K562 (cell line): ENCODE results near the gene UBE2H. TPM values are rescaled to one million over a fixed set of nuclear protein-coding genes. Genes with fewer than 3 reads are reported as not detected.

Source experiments
- ATF3 ChIP-seq, 2 experiments: fragments of 450-650 bp in 1 of 2; sonication (generic) in 1 of 2; formaldehyde crosslinking in 1 of 2; IDR thresholded peaks in 1 of 2; conservative IDR thresholded peaks in 1 of 2; 2 replicates each; pipeline versions ENCODE4 v1.6.1 to v1.8.1; 2016 to 2023; ENCODE audit warnings: mild to moderate bottlenecking in 2 of 2, moderate library complexity in 2 of 2, inconsistent platforms in 1 of 2, missing genetic modification reagents in 1 of 2
- JUND ChIP-seq, 2 experiments: IDR thresholded peaks; 2 replicates in 1 of 2; 3 replicates in 1 of 2; pipeline ENCODE4 v1.6.1; 2011; ENCODE audit warnings: borderline replicate concordance in 2 of 2, low read depth in 2 of 2, low read length in 2 of 2, improper control_type of control experiment in 1 of 2, missing biosample characterization in 1 of 2, missing genetic modification characterization in 1 of 2, missing genetic modification reagents in 1 of 2
- NR2C1 ChIP-seq, 2 experiments: fragments of 450-650 bp; IDR thresholded peaks; 2 replicates each; pipeline ENCODE4 v1.6.1; 2017; ENCODE audit warnings: mild to moderate bottlenecking in 2 of 2, antibody characterized with exemption in 1 of 2, inconsistent platforms in 1 of 2, missing compliant biosample characterization in 1 of 2, missing genetic modification characterization in 1 of 2
- REST ChIP-seq, 2 experiments: fragments of 450-650 bp; formaldehyde crosslinking in 1 of 2; IDR thresholded peaks; 2 replicates each; pipeline versions ENCODE4 v1.4.0 to v1.6.1; 2014 to 2020; ENCODE audit warnings: mild to moderate bottlenecking in 2 of 2, borderline replicate concordance in 1 of 2, low read depth in 1 of 2
- TEAD4 ChIP-seq, 2 experiments: sonication (generic) in 1 of 2; formaldehyde crosslinking in 1 of 2; IDR thresholded peaks; 2 replicates each; pipeline versions ENCODE4 v1.6.1 to v1.8.0; 2012 to 2022; ENCODE audit warnings: borderline replicate concordance in 1 of 2, inconsistent platforms in 1 of 2, low read length in 1 of 2, mild to moderate bottlenecking in 1 of 2, missing genetic modification reagents in 1 of 2
- YY1 ChIP-seq, 3 experiments: IDR thresholded peaks; 2 replicates each; pipeline ENCODE4 v1.6.1; 2011; ENCODE audit warnings: low read length in 2 of 3, mild to moderate bottlenecking in 2 of 3, moderate library complexity in 2 of 3, borderline replicate concordance in 1 of 3, control low read depth in 1 of 3, low read depth in 1 of 3; ENCODE audit not compliant: insufficient read depth in 3 of 3, insufficient replicate concordance in 2 of 3, control insufficient read depth in 1 of 3, insufficient read length in 1 of 3; ENCODE audit errors: extremely low read depth in 1 of 3
- ZKSCAN8 ChIP-seq: fragments of 200-800 bp; sonication (Bioruptor generic); IDR thresholded peaks from 2 replicates; pipeline ENCODE4 v1.6.1; 2016; ENCODE audit warnings: missing genetic modification characterization, missing compliant biosample characterization
- ZNF398 ChIP-seq: fragments of 250-450 bp; sonication (Bioruptor Pico); IDR thresholded peaks from 2 replicates; pipeline ENCODE4 v1.8.0; 2021; ENCODE audit warnings: moderate library complexity, mild to moderate bottlenecking, inconsistent platforms
- ZNF512 ChIP-seq: IDR thresholded peaks from 2 replicates; pipeline ENCODE4 v1.6.1; 2016; ENCODE audit warnings: missing genetic modification characterization, missing compliant biosample characterization
- polyA plus RNA-seq, 8 experiments: library from polyadenylated mRNA; depleted of rRNA in 4 of 8; stranded (reverse) in 5 of 8; unstranded in 3 of 8; fragments of >200 nt; fragmentation: Nextera tagmentation in 2 of 8; fragmentation: Illumina TruSeq in 1 of 8; extraction: Ambion mirVana in 2 of 8; extraction: Trizol in 1 of 8; gene quantifications; 2 replicates each; pipeline versions ENCODE4 v1.2.1 to v1.2.3, GENCODE V29; 2011 to 2014; ENCODE audit warnings: inconsistent platforms in 1 of 8, missing spikeins in 1 of 8
- total RNA-seq, 7 experiments: library from RNA; depleted of rRNA in 6 of 7; stranded (reverse); fragments of >200 nt in 6 of 7; fragmentation: Illumina TruSeq in 2 of 7; extraction: Trizol in 2 of 7; gene quantifications; 2 replicates each; pipeline versions ENCODE4 v1.2.1 to v1.2.3, GENCODE V29; 2011 to 2021; ENCODE audit warnings: low replicate concordance in 1 of 7

The UBE2H gene
- total and polyA plus RNA-seq, 9 of the 15 experiments (the other 6 are each of a cell fraction or from before 2014, with no cell fraction given): 6.3 to 33.0 (median 13.3) TPM

GRCh38 chr7:129831424-129832058 is 121.2 kb downstream of the UBE2H start (continued):
- TF ChIP-seq ZNF512: no peak
- peak; percentile 60; the same call in 1 of the 2 replicates for TF ChIP-seq ZKSCAN8
- peak; percentile 36; the same call in 1 of the 2 replicates for TF ChIP-seq REST (IDR thresholded peaks at IDR 0.05; ENCODE audit: borderline replicate concordance)
- TF ChIP-seq REST (CRISPR knock-in tag; IDR thresholded peaks at IDR 0.05; ENCODE audit: low read depth): no peak
- no peak for TF ChIP-seq NR2C1 (IDR thresholded peaks at IDR 0.05)
- peak; percentile 76 for TF ChIP-seq NR2C1 (tag; IDR thresholded peaks at IDR 0.05)
- no peak for TF ChIP-seq ZNF398
- TF ChIP-seq ATF3 (IDR thresholded peaks at IDR 0.05): peak; percentile 97
- no peak for TF ChIP-seq ATF3 (CRISPR knock-in tag; conservative IDR thresholded peaks at IDR 0.05)
- TF ChIP-seq YY1 (IDR thresholded peaks at IDR 0.05; ENCODE audit: borderline replicate concordance in 1 of 3, control insufficient read depth in 1 of 3, extremely low read depth in 1 of 3, insufficient read depth in 3 of 3, insufficient read length in 1 of 3, insufficient replicate concordance in 2 of 3, low read depth in 1 of 3, low read length in 2 of 3): peak in 1 of 3 experiments; percentile 64
- TF ChIP-seq JUND (IDR thresholded peaks at IDR 0.05; ENCODE audit: borderline replicate concordance, low read depth, low read length): peak; percentile 89
- TF ChIP-seq JUND (tag; IDR thresholded peaks at IDR 0.05; ENCODE audit: borderline replicate concordance, low read depth, low read length): peak; percentile 88; the same call in 2 of the 3 replicates
- peak; percentile 47 for TF ChIP-seq TEAD4 (IDR thresholded peaks at IDR 0.05; ENCODE audit: low read length)
- no peak for TF ChIP-seq TEAD4 (CRISPR knock-in tag; IDR thresholded peaks at IDR 0.05; ENCODE audit: borderline replicate concordance)
